MM.1S (cell line): ENCODE results near the gene QSER1.

Source experiments
- CTCF ChIP-seq: fragments of 300-600 bp; sonication (generic); IDR thresholded peaks from 2 replicates; pipeline ENCODE4 v1.5.1; 2016; ENCODE audit warnings: antibody characterized with exemption, low read length, mixed read lengths
- EZH2 ChIP-seq: fragments of 300-600 bp; sonication (generic); optimal IDR thresholded peaks from 2 replicates; pipeline ENCODE3; 2017; ENCODE audit warnings: low read depth, mild to moderate bottlenecking, antibody characterized with exemption, low read length, mixed read lengths
- EZH2phosphoT487 ChIP-seq: fragments of 300-600 bp; sonication (generic); IDR thresholded peaks from 2 replicates; pipeline ENCODE4 v1.6.1; 2018; ENCODE audit warnings: antibody characterized with exemption, low read length

- no peak for TF ChIP-seq CTCF
- no peak for TF ChIP-seq EZH2phosphoT487
- TF ChIP-seq EZH2: no peak
Measured at GRCh38 chr11:32991898-32992297, 99.3 kb downstream of the QSER1 start.
